ENCODE measurements around the gene DNALI1.

The DNALI1 gene

DNA sequence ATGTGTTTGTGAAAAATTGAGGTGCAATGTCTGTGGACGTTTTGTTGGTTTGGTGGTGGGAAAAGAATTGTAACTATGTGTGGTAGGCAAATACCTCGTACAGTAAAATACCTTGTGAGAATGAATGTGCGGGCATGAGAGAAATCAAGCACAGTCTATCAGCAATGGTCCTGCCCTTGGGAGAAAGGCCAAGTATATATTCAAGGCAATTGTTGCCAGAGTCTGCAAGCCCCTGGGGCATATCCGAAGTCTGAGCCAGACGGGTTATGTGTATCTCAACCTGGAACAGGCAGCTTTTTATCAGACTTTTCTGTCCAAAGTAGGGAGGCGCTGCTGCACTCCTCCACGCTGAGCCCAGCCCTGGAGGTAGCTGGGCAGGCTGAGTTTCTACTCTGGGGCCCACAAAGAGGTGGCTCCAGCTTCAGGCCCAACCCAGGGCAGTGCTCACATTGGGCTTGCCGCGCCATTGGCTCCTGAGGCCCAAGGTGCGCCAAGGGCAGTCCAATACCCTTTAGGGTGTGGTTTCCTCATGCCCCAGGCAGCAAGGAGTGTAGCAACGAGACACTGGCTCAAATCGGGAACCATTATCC lies 48.4 kb downstream of the DNALI1 start:
- DNase-seq: no peak

DNA sequence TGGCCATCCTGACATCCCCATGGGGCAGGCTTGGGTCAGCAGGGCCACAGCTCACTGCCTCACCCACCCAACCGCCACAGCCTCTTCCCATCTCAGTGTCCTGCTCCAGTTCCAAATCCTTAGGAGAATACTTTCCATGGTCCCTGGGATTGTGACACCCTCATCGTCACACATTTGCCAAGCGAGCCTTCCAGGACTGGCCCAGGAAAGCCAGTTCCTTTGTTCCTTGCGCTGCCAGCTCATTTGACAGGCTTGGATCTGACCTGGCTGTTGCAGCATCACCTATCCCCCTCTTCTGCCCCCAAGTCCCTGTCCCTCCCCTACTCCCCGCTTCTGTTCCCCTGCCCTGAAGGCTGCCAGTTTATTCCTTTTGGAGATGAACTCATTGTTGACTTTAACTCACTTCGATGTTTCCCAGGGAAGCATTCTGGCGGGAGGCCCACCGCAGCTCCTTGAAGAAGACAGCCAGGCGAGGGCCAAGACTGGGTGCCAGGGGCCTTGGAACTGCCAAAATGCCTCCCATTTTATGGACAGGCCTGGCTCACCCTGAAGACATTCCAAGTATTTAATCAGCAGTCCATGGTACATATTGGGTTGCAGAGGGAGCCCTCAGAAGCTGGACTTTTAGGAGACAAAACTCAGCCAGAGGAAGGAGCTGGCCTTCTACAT lies 49.2 kb downstream of the DNALI1 start:
- no peak for DNase-seq

DNA sequence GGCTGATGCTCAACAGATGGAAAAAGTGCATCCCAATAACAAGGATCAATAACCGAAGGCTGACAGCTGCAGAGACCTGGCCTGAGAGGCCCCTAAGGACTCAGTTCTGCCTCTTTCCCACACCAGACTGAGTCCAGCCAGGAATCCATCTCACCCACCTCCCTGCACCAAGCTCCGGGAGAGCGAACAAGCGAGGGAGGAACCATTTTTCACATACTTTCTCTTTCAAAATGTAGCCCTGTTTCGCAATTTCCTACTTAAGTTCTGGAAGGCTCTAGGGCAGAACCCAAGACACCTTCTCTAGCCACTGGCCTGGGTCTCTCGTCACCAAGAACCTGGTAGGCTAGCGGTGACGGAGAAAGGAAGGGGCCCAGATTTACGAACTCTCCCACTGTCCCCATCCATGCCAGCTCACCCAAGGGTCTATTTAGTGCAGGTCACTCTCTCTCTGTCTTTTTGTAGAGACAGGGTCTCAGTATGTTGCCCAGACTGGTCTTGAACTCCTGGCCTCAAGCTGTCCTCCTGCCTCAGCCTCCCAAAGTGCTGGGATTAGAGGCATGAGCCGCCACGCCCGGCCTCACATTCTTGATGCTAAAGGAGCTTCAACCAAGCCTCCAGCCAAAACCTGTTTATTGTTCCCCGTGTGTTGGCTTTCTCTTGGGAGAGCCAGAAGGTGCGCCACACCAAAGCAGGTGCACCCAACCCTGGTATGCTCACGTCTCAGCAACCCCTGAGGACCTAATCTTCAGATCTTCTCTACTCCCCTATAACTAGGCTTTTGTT lies 49.9 kb downstream of the DNALI1 start:
- no peak for DNase-seq

DNA sequence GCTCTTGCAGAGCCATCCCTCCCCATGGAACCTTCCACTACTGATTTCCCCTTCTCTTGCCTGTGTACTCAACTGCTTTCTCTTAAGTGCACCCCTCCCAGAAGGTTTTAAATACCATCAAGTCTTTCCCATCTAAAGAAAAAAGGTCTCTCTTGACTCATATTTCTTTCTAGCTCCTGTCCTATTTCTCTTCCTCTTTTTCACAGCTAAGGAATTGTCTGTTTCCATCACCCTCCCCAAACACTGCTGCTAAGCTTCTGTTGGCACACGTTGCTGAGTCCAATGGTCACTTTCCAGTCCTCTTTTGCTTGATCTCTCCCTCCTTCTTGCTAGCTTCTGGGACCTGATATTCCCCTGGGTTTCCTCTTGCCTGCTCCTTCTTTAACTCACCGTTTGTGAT lies 52.3 kb downstream of the DNALI1 start:
- no peak for DNase-seq

DNA sequence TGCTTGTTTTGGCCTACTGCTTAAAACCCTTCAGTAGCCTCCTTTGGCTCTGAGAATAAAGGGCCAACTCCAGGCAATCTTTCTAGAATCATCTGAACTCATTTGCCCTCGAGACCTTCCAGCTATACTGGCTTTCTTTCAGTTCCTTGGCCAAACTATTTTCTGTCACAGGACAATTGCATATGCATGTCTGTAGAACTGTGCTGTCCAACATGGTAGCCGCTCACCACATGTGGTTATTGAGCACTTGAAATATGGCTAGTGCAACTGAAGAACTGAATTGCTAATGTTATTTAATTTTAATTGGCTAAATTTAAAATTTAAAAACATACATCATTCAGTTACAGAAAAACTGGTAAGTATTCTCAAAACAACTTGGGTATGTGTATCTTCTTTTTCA lies 53.3 kb downstream of the DNALI1 start:
- DNase-seq: no peak

DNA sequence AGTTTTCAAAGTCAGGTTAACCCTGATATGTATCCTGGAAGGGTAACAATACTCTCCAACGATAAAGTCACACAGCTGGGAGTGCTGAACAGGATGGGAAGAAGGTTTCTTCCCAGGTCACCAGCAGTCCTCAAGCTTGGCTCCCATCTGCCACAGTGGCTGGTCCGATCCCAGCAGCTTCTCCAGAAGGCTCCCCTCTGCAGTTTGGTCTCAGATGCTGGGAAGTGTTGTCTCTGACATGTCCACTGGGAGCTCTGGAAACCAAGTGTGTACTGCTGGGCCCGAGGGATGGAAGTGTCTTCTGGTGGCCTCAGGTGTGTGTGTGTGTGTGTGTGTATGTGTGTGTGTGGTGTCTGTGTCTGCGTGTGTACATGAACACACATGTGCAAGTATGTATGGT lies 55.4 kb downstream of the DNALI1 start:
- no peak for DNase-seq

DNA sequence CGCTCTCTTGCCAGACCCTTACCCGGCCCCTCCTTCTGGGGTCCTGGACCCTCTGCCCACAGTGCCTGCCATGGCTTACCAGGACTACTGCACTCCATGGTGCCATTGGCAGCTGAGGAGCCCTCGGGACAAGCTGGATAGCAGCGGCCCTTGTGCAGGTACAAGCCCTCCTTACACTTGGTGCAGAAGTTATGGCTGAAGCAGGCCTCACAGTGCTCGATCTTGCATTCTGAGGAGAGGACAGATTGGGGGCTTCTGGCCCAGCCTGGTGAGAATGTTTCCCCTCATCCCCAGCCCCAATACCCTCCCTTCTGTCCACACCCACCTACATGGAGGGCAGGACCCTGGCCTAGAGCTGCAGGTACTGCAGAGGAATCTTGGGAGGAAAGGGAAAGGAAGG lies 57.4 kb downstream of the DNALI1 start:
- no peak for DNase-seq

DNA sequence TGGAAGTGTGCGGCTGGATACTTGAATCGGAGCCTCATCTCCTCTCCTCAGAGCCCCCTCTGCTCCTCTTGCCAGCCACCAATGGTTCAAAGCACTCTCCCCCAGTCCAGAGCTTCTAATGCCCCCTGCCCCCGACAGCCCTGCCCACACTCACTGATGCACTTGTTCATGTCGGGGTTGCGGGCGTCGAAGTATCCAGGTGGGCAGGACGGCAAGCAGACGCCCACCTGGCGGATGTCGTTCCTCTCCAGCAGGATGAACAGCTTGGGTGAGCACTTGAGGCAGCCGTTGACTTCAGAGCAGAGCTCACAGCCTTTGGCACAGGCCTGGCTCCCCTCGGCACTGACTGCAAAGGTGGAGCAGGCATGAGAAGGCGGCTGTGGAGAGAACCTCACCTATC lies 59.6 kb downstream of the DNALI1 start:
- DNase-seq: no peak

All from DMS153 (cell line).